T-helper 2 cell treated with Interferon-gamma antibody and Interleukin-4, amounts not matched to agents 5 μg/mL and 100 μg/mL, for 36 hours (primary cell): ENCODE data around the gene VWA2.
"Not testable (repeated sequence)": the region's sequence is repeated elsewhere in the genome, so short reads cannot be mapped to it uniquely, and the experiment has no call there.

Experiments
- DNase-seq: peaks from one replicate; pipeline ENCODE4 v3.0.0; 2021; ENCODE audit warnings: low spot score
- H3K27ac Mint-ChIP-seq: one replicate; pipeline ENCODE4 v1.8.0; 2021; ENCODE audit warnings: mild to moderate bottlenecking, mixed read lengths
- H3K27me3 Mint-ChIP-seq: one replicate; pipeline ENCODE4 v1.8.0; 2021; ENCODE audit warnings: low read depth, mixed read lengths
- H3K36me3 Mint-ChIP-seq: one replicate; pipeline ENCODE4 v1.8.0; 2021; ENCODE audit warnings: low read depth, mixed read lengths
- H3K4me1 Mint-ChIP-seq: one replicate; pipeline ENCODE4 v1.8.0; 2021; ENCODE audit warnings: low read depth, mixed read lengths
- H3K4me3 Mint-ChIP-seq: one replicate; pipeline ENCODE4 v1.8.0; 2022; ENCODE audit warnings: mild to moderate bottlenecking, moderate library complexity, mixed read lengths
- H3K9me3 Mint-ChIP-seq: one replicate; pipeline ENCODE4 v1.8.0; 2021; ENCODE audit warnings: mixed read lengths

The VWA2 gene

DNA sequence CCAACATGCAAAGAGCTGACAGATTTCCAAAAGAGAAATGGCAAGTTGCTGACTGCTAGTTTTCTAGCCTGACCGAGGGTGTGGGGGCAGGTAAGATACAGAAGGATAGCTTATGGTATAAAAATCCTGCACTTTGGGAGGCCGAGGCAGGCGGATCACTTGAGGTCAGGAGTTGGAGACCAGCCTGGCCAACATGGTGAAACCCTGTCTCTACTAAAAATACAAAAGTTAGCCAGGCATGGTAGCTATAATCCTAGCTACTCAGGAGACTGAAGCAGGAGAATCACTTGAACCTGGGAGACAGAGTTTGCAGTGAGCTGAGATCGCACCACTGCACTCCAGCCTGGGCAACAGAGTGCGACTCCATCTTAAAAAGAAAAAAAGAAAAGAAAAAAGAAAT is 94.4 kb downstream of the VWA2 start:
- not testable (repeated sequence) for DNase-seq, H3K36me3 Mint-ChIP-seq, H3K27ac Mint-ChIP-seq, H3K4me3 Mint-ChIP-seq, H3K27me3 Mint-ChIP-seq, H3K9me3 Mint-ChIP-seq
- H3K4me1 Mint-ChIP-seq = peaks cover 22% of the 10 kb centered on the region

DNA sequence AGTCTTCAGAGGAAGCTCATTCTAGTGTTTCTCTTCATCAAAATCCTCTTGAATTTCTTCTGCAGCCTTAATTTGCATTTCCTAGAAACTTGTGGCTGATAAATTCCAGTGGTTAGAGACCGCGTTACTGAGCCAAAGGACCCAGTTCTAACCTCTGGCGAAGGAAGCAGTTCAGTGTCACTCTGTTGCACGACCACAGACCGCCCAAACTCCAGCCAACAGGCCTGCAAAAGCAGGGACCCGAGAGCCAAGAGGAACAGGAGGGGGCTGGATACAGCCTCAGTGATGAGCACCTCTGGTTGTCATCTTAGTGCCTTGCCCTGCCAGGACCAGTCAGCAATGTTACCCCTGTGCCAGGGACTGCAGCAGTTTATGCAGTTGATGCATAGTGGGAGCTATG is 95.2 kb downstream of the VWA2 start:
- Mint-ChIP-seq H3K4me3 (peak overlapping the region; percentile 30), H3K36me3 (no peaks in the 10 kb centered on the region), H3K9me3 (no peaks in the 10 kb centered on the region), H3K4me1 (peaks cover 22% of the 10 kb centered on the region), H3K27ac (no peak overlapping the region), H3K27me3 (no peaks in the 10 kb centered on the region)
- no peak for DNase-seq

DNA sequence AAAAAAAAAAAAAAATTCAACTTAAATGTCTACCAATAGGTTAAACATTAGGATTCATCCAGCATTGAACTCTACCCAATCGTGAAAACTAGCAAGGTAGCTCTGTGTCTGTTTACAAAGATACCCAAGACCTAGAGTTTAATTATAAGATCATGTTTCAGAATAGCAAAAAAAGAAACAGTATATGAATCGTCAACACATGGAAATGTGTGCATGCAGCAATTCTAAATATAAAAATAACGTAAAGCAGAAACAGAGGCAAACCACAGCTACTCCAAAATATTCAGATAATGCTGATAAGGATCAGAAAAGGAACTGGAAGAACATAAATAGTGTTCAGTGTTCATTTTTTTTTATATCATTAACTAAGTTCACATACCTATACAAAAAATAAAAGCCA is 96.6 kb downstream of the VWA2 start:
- Mint-ChIP-seq H3K4me3 (no peak overlapping the region), H3K27me3 (no peaks in the 10 kb centered on the region), H3K27ac (no peak overlapping the region), H3K4me1 (peaks cover 22% of the 10 kb centered on the region), H3K36me3 (no peaks in the 10 kb centered on the region), H3K9me3 (no peaks in the 10 kb centered on the region)
- DNase-seq = no peak

DNA sequence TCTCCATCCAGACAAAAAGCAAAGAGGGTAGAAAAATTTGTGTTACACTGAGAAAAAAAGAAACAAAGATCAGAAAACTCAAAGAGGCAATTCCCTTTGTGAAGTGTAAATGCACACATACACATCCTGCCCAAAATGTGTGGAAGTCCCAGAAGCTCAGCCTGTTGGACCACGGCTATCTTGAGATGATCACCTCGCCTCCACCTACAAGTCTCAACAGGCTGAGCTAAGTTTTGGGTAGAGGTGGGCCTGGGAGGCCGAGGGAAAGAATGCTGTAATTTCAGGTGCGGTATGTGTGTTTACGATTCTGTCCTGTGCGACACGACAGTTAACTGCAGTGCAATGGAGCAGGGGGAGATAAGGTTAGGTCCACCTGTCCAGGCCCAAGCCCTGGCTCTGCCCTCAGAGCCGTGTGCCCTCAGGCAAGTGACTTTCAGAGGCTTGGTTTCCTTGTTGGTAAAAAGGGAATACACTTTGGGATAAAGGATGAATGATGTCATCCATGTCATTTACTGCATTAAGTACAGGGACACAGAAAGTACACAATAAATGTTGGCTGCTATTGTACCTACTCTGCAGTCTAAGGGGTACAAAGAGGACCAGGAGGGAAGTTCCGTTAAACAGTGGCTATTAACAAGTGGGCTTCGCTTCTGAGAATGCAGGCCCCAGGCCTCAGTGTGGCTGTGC is 97.9 kb downstream of the VWA2 start:
- Mint-ChIP-seq H3K9me3 (no peaks in the 10 kb centered on the region), H3K27ac (no peak overlapping the region)

DNA sequence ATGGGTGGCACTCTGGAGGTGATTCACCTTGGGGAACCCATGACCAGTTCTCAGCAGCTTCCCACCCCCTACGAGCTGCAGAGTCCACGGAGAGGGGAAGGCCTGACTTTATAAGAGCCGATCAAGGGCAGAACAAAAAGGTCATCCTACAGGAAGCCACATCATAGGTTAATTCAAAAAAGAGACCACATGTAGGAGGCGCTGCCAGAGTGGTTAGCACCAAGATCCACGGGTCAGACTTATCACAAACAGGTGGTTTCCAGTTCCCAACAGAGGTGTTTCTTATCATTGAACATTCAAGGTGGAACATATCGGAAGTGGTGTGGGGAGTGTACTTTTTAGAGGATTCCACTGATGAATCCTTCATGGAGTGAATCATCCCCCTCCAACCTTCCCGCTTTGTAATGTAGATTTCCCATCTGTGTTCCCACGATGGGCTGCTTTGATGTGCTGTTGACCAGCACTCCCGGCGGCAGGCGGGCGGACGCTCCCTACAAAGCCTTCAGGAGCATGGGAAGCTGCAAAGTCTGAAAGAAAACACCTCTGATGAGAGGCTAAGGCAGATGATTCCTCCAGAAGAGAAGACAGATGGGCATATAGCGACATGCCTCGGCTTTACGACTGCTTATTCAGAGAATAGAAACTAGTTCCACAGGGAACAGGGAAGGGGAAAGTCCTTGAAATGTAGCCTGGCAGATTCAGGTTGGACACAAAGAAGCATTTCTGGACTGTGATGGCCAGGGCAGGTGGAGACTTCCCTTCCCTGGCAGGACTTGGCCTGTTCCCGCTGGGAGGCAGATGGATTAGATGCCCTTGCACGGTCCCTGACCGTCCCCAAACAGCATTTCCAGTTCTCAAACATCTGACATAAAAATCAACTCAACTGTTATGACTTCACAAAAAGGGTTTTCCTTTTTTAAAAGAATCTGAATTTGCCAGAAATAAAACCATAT is 98.7 kb downstream of the VWA2 start:
- no peak overlapping the region for H3K4me3 Mint-ChIP-seq
- H3K9me3 Mint-ChIP-seq = no peaks in the 10 kb centered on the region
- H3K27ac Mint-ChIP-seq = no peak overlapping the region

More for the DNA sequence above, 97.9 kb downstream of the VWA2 start:
- Mint-ChIP-seq H3K4me1 (peaks cover 22% of the 10 kb centered on the region), H3K4me3 (peak overlapping the region; percentile 5), H3K36me3 (no peaks in the 10 kb centered on the region), H3K27me3 (no peaks in the 10 kb centered on the region)
- DNase-seq = no peak

DNA sequence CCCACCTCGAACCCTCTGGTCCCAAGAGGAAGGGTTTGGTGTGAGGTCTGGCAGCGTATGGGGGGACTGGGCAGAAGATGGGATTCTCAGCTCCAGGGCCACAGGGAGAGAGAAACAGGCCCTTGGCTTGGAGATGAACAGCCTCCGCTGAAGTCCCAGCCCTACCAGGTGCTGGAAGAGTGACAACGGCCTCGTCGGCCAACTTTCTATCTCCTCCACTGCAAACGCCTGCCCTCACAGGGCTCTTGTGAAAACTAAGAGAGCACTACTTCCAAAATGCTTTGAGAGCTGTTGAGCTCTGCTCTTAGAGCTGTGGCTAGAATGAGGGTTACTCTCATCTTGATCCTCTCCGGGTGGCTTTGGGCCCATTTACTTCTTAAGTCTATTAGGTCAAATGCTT is 101.8 kb downstream of the VWA2 start:
- peaks cover 13% of the 10 kb centered on the region for H3K4me1 Mint-ChIP-seq
- no peaks in the 10 kb centered on the region for H3K9me3 Mint-ChIP-seq
- no peaks in the 10 kb centered on the region for H3K36me3 Mint-ChIP-seq
- H3K4me3 Mint-ChIP-seq = no peak overlapping the region
- no peaks in the 10 kb centered on the region for H3K27me3 Mint-ChIP-seq
- no peak for DNase-seq
- H3K27ac Mint-ChIP-seq = no peak overlapping the region

More for the DNA sequence above, 98.7 kb downstream of the VWA2 start:
- H3K36me3 Mint-ChIP-seq = no peaks in the 10 kb centered on the region
- DNase-seq = peak; percentile 61
- H3K4me1 Mint-ChIP-seq = peaks cover 22% of the 10 kb centered on the region
- H3K27me3 Mint-ChIP-seq = no peaks in the 10 kb centered on the region
